Measurements from ENCODE around the gene MAP3K20.

DNA sequence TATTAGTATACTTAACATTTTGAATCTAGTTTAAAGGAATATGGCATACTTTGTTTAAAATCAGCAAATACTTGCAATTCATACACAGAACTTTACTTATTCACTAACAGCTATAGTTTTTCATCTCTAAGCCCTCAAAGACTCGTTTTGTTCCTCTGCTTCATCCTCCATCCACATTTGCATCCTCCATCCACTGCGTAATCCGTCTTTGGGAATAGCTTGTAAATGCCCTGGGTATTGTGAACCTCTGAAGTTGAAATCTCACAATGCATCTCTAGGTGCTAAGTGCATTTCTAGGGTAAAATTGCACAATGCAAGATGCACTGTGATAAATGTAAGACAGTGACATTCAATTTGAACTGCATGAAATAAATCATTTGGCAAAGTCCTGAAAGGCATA lies 163.2 kb downstream of the MAP3K20 start:
- TF ChIP-seq EZH2 (IDR thresholded peaks at IDR 0.05; ENCODE audit: low read length, missing control alignments), result no peak
- TF ChIP-seq, protein P1, sequence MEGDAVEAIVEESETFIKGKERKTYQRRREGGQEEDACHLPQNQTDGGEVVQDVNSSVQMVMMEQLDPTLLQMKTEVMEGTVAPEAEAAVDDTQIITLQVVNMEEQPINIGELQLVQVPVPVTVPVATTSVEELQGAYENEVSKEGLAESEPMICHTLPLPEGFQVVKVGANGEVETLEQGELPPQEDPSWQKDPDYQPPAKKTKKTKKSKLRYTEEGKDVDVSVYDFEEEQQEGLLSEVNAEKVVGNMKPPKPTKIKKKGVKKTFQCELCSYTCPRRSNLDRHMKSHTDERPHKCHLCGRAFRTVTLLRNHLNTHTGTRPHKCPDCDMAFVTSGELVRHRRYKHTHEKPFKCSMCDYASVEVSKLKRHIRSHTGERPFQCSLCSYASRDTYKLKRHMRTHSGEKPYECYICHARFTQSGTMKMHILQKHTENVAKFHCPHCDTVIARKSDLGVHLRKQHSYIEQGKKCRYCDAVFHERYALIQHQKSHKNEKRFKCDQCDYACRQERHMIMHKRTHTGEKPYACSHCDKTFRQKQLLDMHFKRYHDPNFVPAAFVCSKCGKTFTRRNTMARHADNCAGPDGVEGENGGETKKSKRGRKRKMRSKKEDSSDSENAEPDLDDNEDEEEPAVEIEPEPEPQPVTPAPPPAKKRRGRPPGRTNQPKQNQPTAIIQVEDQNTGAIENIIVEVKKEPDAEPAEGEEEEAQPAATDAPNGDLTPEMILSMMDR (conservative IDR thresholded peaks at IDR 0.05 in 1 of 2, IDR thresholded peaks at IDR 0.05 in 1 of 2; ENCODE audit: low read depth in 1 of 2, low read length in 2 of 2), result no peak
